Measurements from ENCODE around the gene NHSL1. TPM values are rescaled to one million over a fixed set of nuclear protein-coding genes. Genes with fewer than 3 reads are reported as not detected.

NHSL1 gene
- total RNA-seq, 2 experiments from 2014 or later, result 2.7 to 10.6 TPM

- ChIA-PET POLR2A (interaction anchor here (0.7 to 1.9 kb wide), 4 partner anchors 9 to 34 kb away, joined by 3 to 10 read pairs (median 5); partner anchors contain the start of gene NHSL1), CTCF (ENCODE audit: unreplicated experiment) (no interaction called here)
- Histone ChIP-seq H3K36me3 (ENCODE audit: insufficient read depth, low read length) (no peaks in the 10 kb centered on the region), H3K27ac (ENCODE audit: low read depth, low read length, poor library complexity, severe bottlenecking) (no peak overlapping the region), H3K9me3 (ENCODE audit: low read length) (no peaks in the 10 kb centered on the region), H2AFZ (ENCODE audit: low read length) (no peak overlapping the region), H3K9me2 (ENCODE audit: insufficient read depth, low read length) (no peaks in the 10 kb centered on the region), H3K79me2 (ENCODE audit: insufficient read depth, low read depth, low read length) (no peaks in the 10 kb centered on the region), H4K20me1 (ENCODE audit: insufficient read depth, low read length) (no peaks in the 10 kb centered on the region), H3K4me2 (ENCODE audit: low read length) (no peak overlapping the region), H3K4me1 (ENCODE audit: insufficient read depth, low read length, poor library complexity, severe bottlenecking) (no peaks in the 10 kb centered on the region), H3K4me3 (ENCODE audit: low read depth, low read length, poor library complexity, severe bottlenecking) (no peak overlapping the region)
- no peak for DNase-seq (ENCODE audit: low spot score)
- no peak for TF ChIP-seq EZH2phosphoT487 (IDR thresholded peaks at IDR 0.05; ENCODE audit: borderline replicate concordance, low read depth, low read length)
- no peak for TF ChIP-seq CTCF (conservative IDR thresholded peaks at IDR 0.05; ENCODE audit: low read length)
- intact Hi-C loops (cut with micrococcal nuclease; ENCODE audit: unreplicated experiment), result no loop called here
- no TSS peak for BruUV-seq (replicated peaks)
These were observed 34.2 kb downstream of the NHSL1 start for GRCh38 chr6:138465007-138465645.

DNA sequence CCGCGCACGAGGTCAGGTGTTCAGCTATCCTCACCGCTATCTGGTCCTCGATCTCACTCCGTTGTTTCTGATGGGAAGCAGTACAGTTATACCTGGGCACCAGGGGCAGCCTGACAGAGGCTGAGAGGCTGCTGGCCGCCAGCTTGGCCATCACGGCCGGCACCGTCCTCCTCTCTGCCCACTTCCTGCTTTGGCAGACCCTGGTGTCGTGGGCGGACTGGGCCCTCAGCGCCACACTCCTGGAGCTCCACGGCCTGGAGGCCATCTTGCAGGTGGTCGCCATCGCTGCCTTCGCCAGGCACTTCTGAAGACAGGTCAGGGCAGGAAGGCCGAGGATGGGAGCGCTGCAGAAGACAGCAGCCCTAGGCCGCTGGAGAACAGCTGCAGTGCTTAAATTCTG lies 35.2 kb downstream of the NHSL1 start:
- POLR2A ChIA-PET, result interaction anchor here (0.7 to 1.9 kb wide), 8 partner anchors 8 to 966 kb away, joined by 3 to 10 read pairs (median 3); partner anchors contain the start of gene NHSL1
- H3K4me3 ChIP-seq (ENCODE audit: low read depth, low read length, poor library complexity, severe bottlenecking), result no peak overlapping the region
- no TSS peak for BruUV-seq (replicated peaks)
- H3K79me2 ChIP-seq (ENCODE audit: insufficient read depth, low read depth, low read length), result no peaks in the 10 kb centered on the region
- no peak overlapping the region for H3K4me2 ChIP-seq (ENCODE audit: low read length)
- CTCF ChIA-PET (ENCODE audit: unreplicated experiment), result no interaction called here
- H3K9me2 ChIP-seq (ENCODE audit: insufficient read depth, low read length), result no peaks in the 10 kb centered on the region
- intact Hi-C loops (cut with micrococcal nuclease; ENCODE audit: unreplicated experiment), result no loop called here
- H3K9me3 ChIP-seq (ENCODE audit: low read length), result no peaks in the 10 kb centered on the region
- H3K27ac ChIP-seq (ENCODE audit: low read depth, low read length, poor library complexity, severe bottlenecking), result no peak overlapping the region
- no peaks in the 10 kb centered on the region for H4K20me1 ChIP-seq (ENCODE audit: insufficient read depth, low read length)
- TF ChIP-seq CTCF (conservative IDR thresholded peaks at IDR 0.05; ENCODE audit: low read length) (no peak), EZH2phosphoT487 (IDR thresholded peaks at IDR 0.05; ENCODE audit: borderline replicate concordance, low read depth, low read length) (no peak)
- no peaks in the 10 kb centered on the region for H3K36me3 ChIP-seq (ENCODE audit: insufficient read depth, low read length)
- H3K4me1 ChIP-seq (ENCODE audit: insufficient read depth, low read length, poor library complexity, severe bottlenecking), result no peaks in the 10 kb centered on the region
- no peak for DNase-seq (ENCODE audit: low spot score)
- no peak overlapping the region for H2AFZ ChIP-seq (ENCODE audit: low read length)

- intact Hi-C loops (cut with micrococcal nuclease; ENCODE audit: unreplicated experiment), result no loop called here
- Histone ChIP-seq H3K4me3 (ENCODE audit: low read depth, low read length, poor library complexity, severe bottlenecking) (no peak overlapping the region), H3K4me2 (ENCODE audit: low read length) (no peak overlapping the region), H3K9me2 (ENCODE audit: insufficient read depth, low read length) (no peaks in the 10 kb centered on the region), H3K4me1 (ENCODE audit: insufficient read depth, low read length, poor library complexity, severe bottlenecking) (peaks cover 5% of the 10 kb centered on the region), H3K36me3 (ENCODE audit: insufficient read depth, low read length) (no peaks in the 10 kb centered on the region), H3K9me3 (ENCODE audit: low read length) (no peaks in the 10 kb centered on the region), H4K20me1 (ENCODE audit: insufficient read depth, low read length) (no peaks in the 10 kb centered on the region), H2AFZ (ENCODE audit: low read length) (no peak overlapping the region), H3K27ac (ENCODE audit: low read depth, low read length, poor library complexity, severe bottlenecking) (no peak overlapping the region), H3K79me2 (ENCODE audit: insufficient read depth, low read depth, low read length) (no peaks in the 10 kb centered on the region)
- no peak for DNase-seq (ENCODE audit: low spot score)
- no TSS peak for BruUV-seq (replicated peaks)
- TF ChIP-seq EZH2phosphoT487 (IDR thresholded peaks at IDR 0.05; ENCODE audit: borderline replicate concordance, low read depth, low read length) (no peak), CTCF (conservative IDR thresholded peaks at IDR 0.05; ENCODE audit: low read length) (no peak)
- ChIA-PET CTCF (ENCODE audit: unreplicated experiment) (no interaction called here), POLR2A (interaction anchor here (0.5 kb wide), 1 partner anchor 1676 kb away, joined by 9 read pairs; no protein-coding TSS in a partner anchor)
These were observed 37.6 kb downstream of the NHSL1 start for GRCh38 chr6:138461647-138462046.
